Measurements from ENCODE around the gene ATP9B. TPM values are rescaled to one million over a fixed set of nuclear protein-coding genes. Genes with fewer than 3 reads are reported as not detected.

Gene ATP9B
- total and polyA plus RNA-seq, 5 donors, result 9.0 to 24.0 (median 21.7) TPM

- DNase-seq (no peak), ATAC-seq (no peak)
- Histone ChIP-seq H3K4me3 (ENCODE audit: low read length) (no peak overlapping the region), H3K4me1 (ENCODE audit: control insufficient read depth, insufficient read depth, low read length) (no peaks in the 10 kb centered on the region), H3K9me3 (ENCODE audit: control insufficient read depth, low read length) (no peaks in the 10 kb centered on the region), H3K27me3 (ENCODE audit: control insufficient read depth, insufficient read depth) (no peaks in the 10 kb centered on the region), H3K27ac (ENCODE audit: low read length) (no peak overlapping the region)
- WGBS, result 98% methylated on average over 3 of the region's 3 CpGs
- intact Hi-C loops (cut with DNase I), result loop anchor here in 1 of 4 donors (5.0 kb wide), 1 partner anchor 43 kb away; no protein-coding TSS in a partner anchor
These were observed 340.1 kb downstream of the ATP9B start for GRCh38 chr18:79409313-79409712.

GRCh38 chr18:79410171-79410641, 341.0 kb downstream of the ATP9B start:
- 97% methylated on average over 30 of the region's 30 CpGs for WGBS
- Histone ChIP-seq H3K4me1 (ENCODE audit: control insufficient read depth, insufficient read depth, low read length) (no peaks in the 10 kb centered on the region), H3K27me3 (ENCODE audit: control insufficient read depth, insufficient read depth) (no peaks in the 10 kb centered on the region), H3K9me3 (ENCODE audit: control insufficient read depth, low read length) (no peaks in the 10 kb centered on the region), H3K27ac (ENCODE audit: low read length) (no peak overlapping the region), H3K4me3 (ENCODE audit: low read length) (no peak overlapping the region)
- intact Hi-C loops (cut with DNase I), result no loop called here
- DNase-seq (peak in 2 of 3 donors; percentile 50 to 55), ATAC-seq (no peak)

GRCh38 chr18:79410731-79411613, 341.8 kb downstream of the ATP9B start:
- Histone ChIP-seq H3K9me3 (ENCODE audit: control insufficient read depth, low read length) (no peaks in the 10 kb centered on the region), H3K27me3 (ENCODE audit: control insufficient read depth, insufficient read depth) (no peaks in the 10 kb centered on the region), H3K4me3 (ENCODE audit: low read length) (no peak overlapping the region), H3K27ac (ENCODE audit: low read length) (no peak overlapping the region), H3K4me1 (ENCODE audit: control insufficient read depth, insufficient read depth, low read length) (no peaks in the 10 kb centered on the region)
- peak in 2 of 3 donors; percentile 62 to 68 for DNase-seq
- peak; percentile 3 to 39 for ATAC-seq
- WGBS, result 96% methylated on average over 84 of the region's 84 CpGs
- intact Hi-C loops (cut with DNase I), result no loop called here

- intact Hi-C loops (cut with DNase I), result no loop called here
- ATAC-seq (peak in 1 of 2 donors; percentile 48), DNase-seq (peak in 2 of 3 donors; percentile 61 to 72)
- H3K4me1 ChIP-seq (ENCODE audit: control insufficient read depth, insufficient read depth, low read length), result no peaks in the 10 kb centered on the region
- H3K27me3 ChIP-seq (ENCODE audit: control insufficient read depth, insufficient read depth), result no peaks in the 10 kb centered on the region
- H3K27ac ChIP-seq (ENCODE audit: low read length), result no peak overlapping the region
- WGBS, result 77% methylated on average over 47 of the region's 47 CpGs
- H3K9me3 ChIP-seq (ENCODE audit: control insufficient read depth, low read length), result no peaks in the 10 kb centered on the region
- H3K4me3 ChIP-seq (ENCODE audit: low read length), result no peak overlapping the region
These were observed 342.7 kb downstream of the ATP9B start for GRCh38 chr18:79411614-79412526.

- no peaks in the 10 kb centered on the region for H3K9me3 ChIP-seq (ENCODE audit: control insufficient read depth, low read length)
- 88% methylated on average over 16 of the region's 16 CpGs for WGBS
- H3K4me1 ChIP-seq (ENCODE audit: control insufficient read depth, insufficient read depth, low read length), result no peaks in the 10 kb centered on the region
- no peaks in the 10 kb centered on the region for H3K27me3 ChIP-seq (ENCODE audit: control insufficient read depth, insufficient read depth)
- ATAC-seq (no peak), DNase-seq (no peak)
- no peak overlapping the region for H3K27ac ChIP-seq (ENCODE audit: low read length)
- intact Hi-C loops (cut with DNase I), result no loop called here
- no peak overlapping the region for H3K4me3 ChIP-seq (ENCODE audit: low read length)
These were observed 343.8 kb downstream of the ATP9B start for GRCh38 chr18:79413025-79413424.

GRCh38 chr18:79413426-79413825, 344.2 kb downstream of the ATP9B start:
- peak in 2 of 3 donors; percentile 23 to 31 for DNase-seq
- Histone ChIP-seq H3K4me3 (ENCODE audit: low read length) (no peak overlapping the region), H3K9me3 (ENCODE audit: control insufficient read depth, low read length) (no peaks in the 10 kb centered on the region), H3K27ac (ENCODE audit: low read length) (no peak overlapping the region), H3K27me3 (ENCODE audit: control insufficient read depth, insufficient read depth) (no peaks in the 10 kb centered on the region), H3K4me1 (ENCODE audit: control insufficient read depth, insufficient read depth, low read length) (no peaks in the 10 kb centered on the region)
- intact Hi-C loops (cut with DNase I), result no loop called here
- 95% methylated on average over 16 of the region's 16 CpGs for WGBS
- no peak for ATAC-seq

- Histone ChIP-seq H3K4me1 (ENCODE audit: control insufficient read depth, insufficient read depth, low read length) (no peaks in the 10 kb centered on the region), H3K9me3 (ENCODE audit: control insufficient read depth, low read length) (no peaks in the 10 kb centered on the region), H3K4me3 (ENCODE audit: low read length) (no peak overlapping the region), H3K27me3 (ENCODE audit: control insufficient read depth, insufficient read depth) (no peaks in the 10 kb centered on the region), H3K27ac (ENCODE audit: low read length) (no peak overlapping the region)
- DNase-seq (peak in 1 of 3 donors; percentile 10), ATAC-seq (no peak)
- intact Hi-C loops (cut with DNase I), result no loop called here
- 62% methylated on average over 9 of the region's 9 CpGs for WGBS
These were observed 344.7 kb downstream of the ATP9B start for GRCh38 chr18:79413901-79414300.

DNA sequence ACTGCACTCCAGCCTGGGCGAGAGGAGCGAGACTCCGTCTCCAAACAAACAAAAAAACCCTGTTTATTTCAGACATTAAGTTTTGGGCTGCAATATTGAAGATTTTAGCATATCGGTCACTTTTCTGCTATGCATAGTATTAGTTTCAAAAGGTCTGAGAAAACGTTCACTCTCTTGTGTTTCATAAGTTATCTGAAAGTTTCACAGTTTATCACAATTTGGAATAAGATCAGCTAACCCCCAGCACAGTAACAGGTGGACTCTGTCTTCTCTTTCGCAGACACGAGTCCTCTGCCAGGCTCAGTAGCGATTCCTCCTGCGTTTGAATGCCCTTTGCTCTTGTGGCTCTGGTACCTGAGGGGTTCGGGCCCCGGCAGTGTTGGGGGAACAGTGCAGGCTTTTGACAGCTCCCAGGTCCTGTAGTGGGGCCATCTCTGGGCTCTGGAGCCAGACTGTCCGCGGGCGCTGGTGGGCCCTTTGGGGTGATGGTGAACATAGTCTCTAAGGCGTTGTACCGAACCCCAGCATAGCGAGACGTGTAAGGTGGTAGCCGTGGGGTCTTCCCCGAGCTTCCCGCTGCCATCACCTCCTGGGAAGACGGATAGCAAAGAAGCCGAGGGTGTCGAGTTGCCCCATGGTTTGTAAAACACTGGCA, 347.0 kb downstream of the ATP9B start:
- peak in 2 of 3 donors; percentile 19 to 38 for DNase-seq
- Histone ChIP-seq H3K27me3 (ENCODE audit: control insufficient read depth, insufficient read depth) (no peaks in the 10 kb centered on the region), H3K4me3 (ENCODE audit: low read length) (no peak overlapping the region), H3K9me3 (ENCODE audit: control insufficient read depth, low read length) (no peaks in the 10 kb centered on the region), H3K27ac (ENCODE audit: low read length) (no peak overlapping the region), H3K4me1 (ENCODE audit: control insufficient read depth, insufficient read depth, low read length) (no peaks in the 10 kb centered on the region)
- intact Hi-C loops (cut with DNase I), result no loop called here
- WGBS, result 92% methylated on average over 24 of the region's 24 CpGs
- ATAC-seq, result no peak

- DNase-seq (peak in 2 of 3 donors; percentile 9 to 37), ATAC-seq (no peak)
- Histone ChIP-seq H3K4me1 (ENCODE audit: control insufficient read depth, insufficient read depth, low read length) (no peaks in the 10 kb centered on the region), H3K9me3 (ENCODE audit: control insufficient read depth, low read length) (no peaks in the 10 kb centered on the region), H3K4me3 (ENCODE audit: low read length) (no peak overlapping the region), H3K27ac (ENCODE audit: low read length) (no peak overlapping the region), H3K27me3 (ENCODE audit: control insufficient read depth, insufficient read depth) (no peaks in the 10 kb centered on the region)
- intact Hi-C loops (cut with DNase I), result no loop called here
- 92% methylated on average over 12 of the region's 12 CpGs for WGBS
These were observed 347.5 kb downstream of the ATP9B start for GRCh38 chr18:79416677-79417052.

GRCh38 chr18:79418236-79418635, 349.0 kb downstream of the ATP9B start:
- no peaks in the 10 kb centered on the region for H3K4me1 ChIP-seq (ENCODE audit: control insufficient read depth, insufficient read depth, low read length)

More at GRCh38 chr18:79418236-79418635, 349.0 kb downstream of the ATP9B start:
- intact Hi-C loops (cut with DNase I), result no loop called here
- Histone ChIP-seq H3K4me3 (ENCODE audit: low read length) (no peak overlapping the region), H3K27me3 (ENCODE audit: control insufficient read depth, insufficient read depth) (no peaks in the 10 kb centered on the region), H3K9me3 (ENCODE audit: control insufficient read depth, low read length) (no peaks in the 10 kb centered on the region), H3K27ac (ENCODE audit: low read length) (no peak overlapping the region)
- DNase-seq, result peak in 2 of 3 donors; percentile 9 to 33
- 94% methylated on average over 19 of the region's 19 CpGs for WGBS
- ATAC-seq, result no peak
